ENCODE measurements around the gene SFI1.
"Not testable (repeated sequence)": the region's sequence is repeated elsewhere in the genome, so short reads cannot be mapped to it uniquely, and the experiment has no call there.

SFI1 gene

DNA sequence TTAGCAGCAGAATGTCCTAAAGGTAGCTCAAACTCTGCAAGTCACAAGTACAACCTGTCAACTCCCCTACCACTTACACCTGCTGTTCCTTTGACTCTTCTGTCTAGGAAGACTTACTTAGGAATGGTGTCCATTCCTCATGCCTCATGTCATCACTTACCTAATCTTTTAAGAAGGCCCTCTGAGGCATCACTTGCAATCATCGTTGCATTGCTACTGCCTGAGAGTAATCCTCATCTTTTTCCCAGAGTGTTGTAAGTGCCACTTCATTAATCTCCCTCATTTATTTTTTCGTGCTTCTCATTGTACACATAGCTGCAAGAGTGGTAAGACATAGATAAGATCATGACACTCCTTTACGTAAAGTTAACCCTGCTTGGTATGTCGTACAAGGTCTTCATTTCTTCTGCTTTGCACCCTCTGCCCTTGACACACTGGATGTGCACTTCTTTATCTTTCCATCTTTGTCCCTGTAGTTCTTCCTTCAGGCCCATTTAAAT is 54.6 kb downstream of the SFI1 start:
- no peak overlapping the region for H3K4me3 ChIP-seq (ENCODE audit: low read depth, low read length)
- DNase-seq (ENCODE audit: low read depth, low spot score) = no peak
- ChIA-PET POLR2A (no interaction called here), CTCF (interaction anchor here (1.2 to 1.9 kb wide), 2 partner anchors 10 to 83 kb away, joined by 3 to 11 read pairs; no protein-coding TSS in a partner anchor)
- TF ChIP-seq, protein P1, sequence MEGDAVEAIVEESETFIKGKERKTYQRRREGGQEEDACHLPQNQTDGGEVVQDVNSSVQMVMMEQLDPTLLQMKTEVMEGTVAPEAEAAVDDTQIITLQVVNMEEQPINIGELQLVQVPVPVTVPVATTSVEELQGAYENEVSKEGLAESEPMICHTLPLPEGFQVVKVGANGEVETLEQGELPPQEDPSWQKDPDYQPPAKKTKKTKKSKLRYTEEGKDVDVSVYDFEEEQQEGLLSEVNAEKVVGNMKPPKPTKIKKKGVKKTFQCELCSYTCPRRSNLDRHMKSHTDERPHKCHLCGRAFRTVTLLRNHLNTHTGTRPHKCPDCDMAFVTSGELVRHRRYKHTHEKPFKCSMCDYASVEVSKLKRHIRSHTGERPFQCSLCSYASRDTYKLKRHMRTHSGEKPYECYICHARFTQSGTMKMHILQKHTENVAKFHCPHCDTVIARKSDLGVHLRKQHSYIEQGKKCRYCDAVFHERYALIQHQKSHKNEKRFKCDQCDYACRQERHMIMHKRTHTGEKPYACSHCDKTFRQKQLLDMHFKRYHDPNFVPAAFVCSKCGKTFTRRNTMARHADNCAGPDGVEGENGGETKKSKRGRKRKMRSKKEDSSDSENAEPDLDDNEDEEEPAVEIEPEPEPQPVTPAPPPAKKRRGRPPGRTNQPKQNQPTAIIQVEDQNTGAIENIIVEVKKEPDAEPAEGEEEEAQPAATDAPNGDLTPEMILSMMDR (IDR thresholded peaks at IDR 0.05; ENCODE audit: insufficient read depth, low read length, missing control alignments) = no peak

DNA sequence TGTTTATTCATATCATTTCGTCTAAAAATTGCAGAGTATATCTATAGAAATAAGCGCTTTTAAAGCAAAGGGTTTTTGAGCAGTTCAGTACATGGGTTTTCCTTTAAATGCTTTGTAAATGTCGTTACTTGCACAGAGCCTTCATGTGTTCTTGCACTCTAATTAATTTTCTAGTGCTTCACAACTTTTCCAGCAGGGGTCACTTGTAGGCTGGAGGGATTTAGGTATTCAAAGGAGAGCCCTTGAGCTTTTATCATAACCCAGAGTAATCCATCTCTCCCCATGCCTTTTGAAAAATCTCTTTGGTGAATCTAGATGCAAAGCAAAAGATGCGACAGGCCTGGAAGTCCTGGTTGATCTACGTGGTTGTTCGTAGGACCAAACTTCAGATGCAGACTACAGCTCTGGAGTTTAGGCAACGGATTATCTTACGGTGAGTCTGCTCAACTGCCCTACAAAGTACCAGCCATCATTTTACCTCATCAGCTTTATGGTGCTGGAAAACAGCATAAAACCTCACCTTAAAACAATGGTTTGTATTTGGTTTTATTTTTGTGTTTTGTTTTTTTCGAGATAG is 60.4 kb downstream of the SFI1 start:
- no peak overlapping the region for H3K4me3 ChIP-seq (ENCODE audit: low read depth, low read length)
- CTCF ChIA-PET = interaction anchor here (0.8 to 12.2 kb wide), 40 partner anchors 9 to 415 kb away, joined by 3 to 417 read pairs (median 6); partner anchors contain the start of genes DEPDC5 and PISD
- TF ChIP-seq, protein P1 (IDR thresholded peaks at IDR 0.05; ENCODE audit: insufficient read depth, low read length, missing control alignments) = peak; percentile 50
- DNase-seq (ENCODE audit: low read depth, low spot score) = no peak
- POLR2A ChIA-PET = no interaction called here

DNA sequence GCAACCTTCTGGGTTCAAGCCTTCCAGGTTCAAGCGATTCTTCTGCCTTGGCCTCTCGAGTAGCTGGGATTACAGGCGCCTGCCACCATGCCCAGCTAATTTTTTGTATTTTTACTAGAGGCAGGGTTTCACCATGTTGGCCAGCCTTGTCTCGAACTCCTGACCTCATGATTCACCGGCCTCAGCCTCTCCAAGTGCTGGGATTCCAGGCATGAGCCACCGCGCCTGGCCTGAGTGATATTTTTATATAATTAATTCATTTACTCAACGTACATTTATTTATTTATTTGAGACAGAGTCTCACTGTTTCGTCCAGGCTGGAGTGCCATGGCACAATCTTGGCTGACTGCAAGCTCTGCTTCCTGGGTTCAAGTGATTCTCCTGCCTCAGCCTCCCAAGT is 62.2 kb downstream of the SFI1 start:
- CTCF ChIA-PET = interaction anchor here (0.8 to 12.2 kb wide), 15 partner anchors 13 to 413 kb away, joined by 3 to 417 read pairs (median 5); no protein-coding TSS in a partner anchor
- H3K4me3 ChIP-seq (ENCODE audit: low read depth, low read length); DNase-seq (ENCODE audit: low read depth, low spot score); POLR2A ChIA-PET: not testable (repeated sequence)

DNA sequence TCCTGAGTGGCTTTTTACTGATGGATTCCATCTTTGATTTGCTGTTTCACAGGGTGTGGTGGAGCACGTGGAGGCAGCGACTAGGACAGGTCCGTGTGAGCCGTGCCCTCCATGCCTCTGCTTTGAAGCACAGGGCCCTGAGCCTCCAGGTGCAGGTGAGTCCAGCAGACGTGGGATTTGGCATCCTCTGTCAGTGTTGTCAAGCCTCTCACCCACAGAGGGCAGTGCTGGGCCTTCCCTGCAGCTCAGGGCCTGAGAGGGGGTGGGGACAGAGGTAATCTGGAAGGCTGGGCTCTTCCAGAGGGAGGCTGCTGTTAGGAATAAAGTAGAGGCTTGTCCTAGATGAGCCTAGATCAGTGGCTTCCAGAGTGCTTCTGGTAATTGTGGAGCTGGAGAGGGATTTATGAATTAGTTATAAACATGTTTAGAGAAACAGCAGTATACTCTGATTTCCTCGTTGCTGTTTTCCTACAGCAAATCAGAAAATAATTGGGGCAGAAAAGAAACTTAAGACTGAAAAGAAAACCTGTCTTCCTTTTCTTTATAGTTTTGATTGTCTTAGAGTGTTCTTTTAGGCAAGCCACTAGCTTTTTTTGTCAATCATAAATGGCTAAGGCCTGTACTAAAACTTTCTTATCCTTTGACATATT is 65.0 kb downstream of the SFI1 start:
- no peak for DNase-seq (ENCODE audit: low read depth, low spot score)
- POLR2A ChIA-PET = no interaction called here
- H3K4me3 ChIP-seq (ENCODE audit: low read depth, low read length) = no peak overlapping the region
- CTCF ChIA-PET = interaction anchor here (0.6 to 12.2 kb wide), 35 partner anchors 8 to 408 kb away, joined by 3 to 417 read pairs (median 4); partner anchors contain the start of genes PISD and PRR14L
- TF ChIP-seq, protein P1 (IDR thresholded peaks at IDR 0.05; ENCODE audit: insufficient read depth, low read length, missing control alignments) = peak; percentile 98

DNA sequence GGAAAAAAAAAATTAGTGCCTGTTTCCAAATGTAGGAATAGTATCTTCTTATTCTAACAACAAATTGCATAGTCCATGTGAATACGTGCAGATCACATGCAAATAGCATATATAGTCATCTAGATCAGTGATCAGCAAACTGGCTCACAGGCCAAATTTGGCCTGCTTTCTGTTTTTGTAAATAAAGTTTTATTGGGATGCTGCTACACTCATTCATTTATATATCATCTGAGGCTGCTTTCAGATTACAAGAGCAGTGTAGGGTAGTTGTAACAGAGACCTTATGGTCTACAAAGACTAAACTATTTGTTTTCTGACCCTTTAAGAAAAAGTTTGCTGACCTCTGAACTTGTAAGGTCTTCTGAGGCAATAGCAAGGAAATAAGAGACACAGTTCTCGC is 65.6 kb downstream of the SFI1 start:
- POLR2A ChIA-PET = no interaction called here
- TF ChIP-seq, protein P1 (IDR thresholded peaks at IDR 0.05; ENCODE audit: insufficient read depth, low read length, missing control alignments) = no peak
- CTCF ChIA-PET = interaction anchor here (0.6 to 12.2 kb wide), 34 partner anchors 8 to 408 kb away, joined by 3 to 417 read pairs (median 4); partner anchors contain the start of genes PISD and PRR14L
- no peak for DNase-seq (ENCODE audit: low read depth, low spot score)
- H3K4me3 ChIP-seq (ENCODE audit: low read depth, low read length) = no peak overlapping the region

DNA sequence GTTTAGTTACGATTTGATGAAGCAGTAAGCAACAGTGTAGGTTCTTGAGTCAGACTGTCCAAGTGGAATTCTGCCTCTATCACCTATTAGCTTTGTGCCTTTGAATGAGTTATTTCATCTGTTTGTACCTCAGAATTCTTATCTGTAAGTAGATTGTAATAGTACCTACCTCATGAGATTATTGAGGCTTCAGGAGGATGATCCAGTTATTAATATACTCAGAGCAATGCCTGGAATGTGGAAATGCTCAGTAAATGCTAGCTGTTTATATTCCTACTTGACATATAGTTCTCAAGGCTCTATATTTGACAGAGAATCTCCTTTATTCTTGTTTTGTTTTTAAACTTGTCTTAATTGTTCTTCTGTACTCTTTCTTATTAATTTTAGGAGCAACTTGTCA is 70.1 kb downstream of the SFI1 start:
- POLR2A ChIA-PET = interaction anchor here (0.7 kb wide), 1 partner anchor 310 kb away, joined by 3 read pairs; no protein-coding TSS in a partner anchor
- H3K4me3 ChIP-seq (ENCODE audit: low read depth, low read length) = no peak overlapping the region
- CTCF ChIA-PET = interaction anchor here (1.1 to 2.5 kb wide), 5 partner anchors 10 to 69 kb away, joined by 3 to 20 read pairs (median 6); no protein-coding TSS in a partner anchor
- no peak for DNase-seq (ENCODE audit: low read depth, low spot score)
- TF ChIP-seq, protein P1 (IDR thresholded peaks at IDR 0.05; ENCODE audit: insufficient read depth, low read length, missing control alignments) = no peak

Data from AG04449 (cell line).